ENCODE data around the gene SCUBE2.

DNA sequence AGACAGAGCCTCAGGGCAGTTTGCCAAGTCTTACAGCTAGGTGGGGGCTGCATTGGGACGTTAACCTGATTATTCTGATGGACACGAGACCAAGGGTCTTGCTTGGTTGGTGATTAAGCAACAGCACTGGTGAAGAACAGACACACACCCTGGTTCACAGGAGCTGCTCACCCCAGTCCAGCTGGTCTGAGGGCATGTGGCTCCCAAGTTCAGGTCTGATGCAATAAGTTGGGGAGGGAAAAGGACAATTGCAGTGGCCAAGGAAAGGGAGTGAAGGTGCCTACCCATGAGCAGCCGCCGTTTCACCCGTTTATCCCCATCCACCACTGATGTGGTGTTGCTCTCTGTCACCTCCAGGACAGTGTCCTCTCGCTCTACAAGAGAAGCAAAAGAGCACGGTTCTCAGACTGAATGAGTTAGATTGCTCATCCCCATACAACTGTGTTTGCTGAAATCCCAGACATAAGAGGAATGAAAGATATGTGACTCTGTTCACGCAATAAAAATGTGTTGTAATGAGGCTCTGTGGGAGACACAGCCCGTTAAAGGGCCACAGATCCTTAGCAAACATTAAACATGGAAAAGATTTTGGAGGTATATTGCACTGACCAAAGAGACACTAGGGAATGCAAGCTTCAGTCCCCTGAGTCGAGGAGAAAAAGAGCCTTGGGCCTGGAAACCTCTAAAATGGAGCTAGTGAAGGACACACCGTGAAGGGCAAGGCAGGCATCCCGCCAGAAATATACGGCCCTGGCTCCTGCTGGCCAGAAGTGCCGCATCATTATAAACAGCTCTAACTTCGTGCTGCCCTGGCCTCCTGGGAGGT, 25.6 kb downstream of the SCUBE2 start:
- TF ChIP-seq, protein P1, sequence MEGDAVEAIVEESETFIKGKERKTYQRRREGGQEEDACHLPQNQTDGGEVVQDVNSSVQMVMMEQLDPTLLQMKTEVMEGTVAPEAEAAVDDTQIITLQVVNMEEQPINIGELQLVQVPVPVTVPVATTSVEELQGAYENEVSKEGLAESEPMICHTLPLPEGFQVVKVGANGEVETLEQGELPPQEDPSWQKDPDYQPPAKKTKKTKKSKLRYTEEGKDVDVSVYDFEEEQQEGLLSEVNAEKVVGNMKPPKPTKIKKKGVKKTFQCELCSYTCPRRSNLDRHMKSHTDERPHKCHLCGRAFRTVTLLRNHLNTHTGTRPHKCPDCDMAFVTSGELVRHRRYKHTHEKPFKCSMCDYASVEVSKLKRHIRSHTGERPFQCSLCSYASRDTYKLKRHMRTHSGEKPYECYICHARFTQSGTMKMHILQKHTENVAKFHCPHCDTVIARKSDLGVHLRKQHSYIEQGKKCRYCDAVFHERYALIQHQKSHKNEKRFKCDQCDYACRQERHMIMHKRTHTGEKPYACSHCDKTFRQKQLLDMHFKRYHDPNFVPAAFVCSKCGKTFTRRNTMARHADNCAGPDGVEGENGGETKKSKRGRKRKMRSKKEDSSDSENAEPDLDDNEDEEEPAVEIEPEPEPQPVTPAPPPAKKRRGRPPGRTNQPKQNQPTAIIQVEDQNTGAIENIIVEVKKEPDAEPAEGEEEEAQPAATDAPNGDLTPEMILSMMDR (conservative IDR thresholded peaks at IDR 0.05 in 1 of 2, IDR thresholded peaks at IDR 0.05 in 1 of 2; ENCODE audit: low read depth in 1 of 2, low read length in 2 of 2): no peak
- no peak for TF ChIP-seq EZH2 (IDR thresholded peaks at IDR 0.05; ENCODE audit: low read length, missing control alignments)
